ENCODE results near the gene BRAF.
"Not testable (repeated sequence)": the region's sequence is repeated elsewhere in the genome, so short reads cannot be mapped to it uniquely, and the experiment has no call there.

The BRAF gene

DNA sequence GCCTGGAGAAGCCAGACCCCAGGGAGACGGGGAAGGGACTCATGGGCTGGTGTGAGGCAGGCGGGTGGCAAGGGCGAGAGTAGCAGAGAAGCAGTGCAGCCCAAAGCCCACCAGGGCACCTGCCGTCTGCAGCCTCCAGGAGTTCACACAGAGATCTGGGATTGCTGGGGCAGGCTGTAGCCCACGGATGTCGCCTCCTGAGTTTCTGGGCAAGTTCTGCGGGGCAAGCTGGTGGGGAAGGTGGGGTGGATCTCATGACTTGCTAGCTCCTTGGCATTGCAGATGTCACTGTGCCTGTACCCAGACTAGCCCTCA is 246.0 kb downstream of the BRAF start:
- DNase-seq (ENCODE audit: low spot score): no peak

DNA sequence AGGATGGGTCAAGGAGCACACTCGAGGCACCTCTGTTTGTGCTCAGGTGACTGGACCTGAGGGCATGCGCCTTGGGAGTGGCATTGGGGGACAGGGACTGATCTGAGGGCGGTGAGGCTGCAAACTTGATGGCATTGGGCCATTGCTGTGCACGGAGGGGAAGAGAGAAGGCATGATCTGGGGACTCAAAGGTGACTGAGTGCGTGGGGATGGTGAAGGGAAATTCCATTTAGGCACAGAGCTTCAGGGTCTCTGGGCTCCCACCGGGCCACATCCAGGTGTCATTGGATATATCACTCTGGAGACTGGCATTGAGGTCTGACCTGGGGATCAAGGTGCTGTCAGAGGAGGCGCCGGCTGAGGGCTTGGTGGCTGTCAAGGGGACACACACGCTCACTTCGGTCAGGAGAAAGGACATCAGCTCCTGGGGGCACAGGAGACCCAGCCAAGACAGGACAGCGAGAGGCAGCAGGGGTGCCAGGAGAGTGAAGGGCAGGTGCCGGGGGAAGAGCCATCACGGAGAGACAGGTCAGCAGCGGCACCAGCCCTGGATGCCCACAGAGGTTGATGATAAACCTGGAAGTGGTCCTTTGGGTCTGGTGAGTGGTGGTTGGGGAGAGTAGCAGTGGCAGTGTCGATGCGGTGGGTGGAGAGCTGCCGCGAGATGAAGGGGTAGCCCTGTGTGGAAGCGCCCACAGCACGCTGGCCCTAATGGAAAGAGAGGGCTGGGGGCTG is 246.5 kb downstream of the BRAF start:
- DNase-seq (ENCODE audit: low spot score): no peak

DNA sequence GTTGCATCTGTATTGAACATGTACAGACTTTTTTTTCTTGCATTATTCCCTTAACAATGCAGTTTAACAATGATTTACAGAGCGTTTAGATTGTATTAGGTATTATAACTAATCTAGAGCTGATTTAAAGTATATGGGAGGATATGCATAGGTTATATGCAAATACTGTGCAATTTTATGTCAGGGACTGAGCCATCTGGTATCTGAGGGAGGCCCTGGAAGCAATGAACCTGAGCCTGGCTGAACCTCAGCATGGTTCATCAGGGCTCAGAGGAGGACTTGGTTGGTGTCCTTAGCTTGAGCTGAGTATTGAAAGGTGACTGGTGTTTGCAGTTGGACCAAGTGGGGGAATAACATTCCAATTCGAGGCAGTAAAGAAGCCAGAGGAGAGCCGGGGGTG is 247.2 kb downstream of the BRAF start:
- DNase-seq (ENCODE audit: low spot score): no peak

DNA sequence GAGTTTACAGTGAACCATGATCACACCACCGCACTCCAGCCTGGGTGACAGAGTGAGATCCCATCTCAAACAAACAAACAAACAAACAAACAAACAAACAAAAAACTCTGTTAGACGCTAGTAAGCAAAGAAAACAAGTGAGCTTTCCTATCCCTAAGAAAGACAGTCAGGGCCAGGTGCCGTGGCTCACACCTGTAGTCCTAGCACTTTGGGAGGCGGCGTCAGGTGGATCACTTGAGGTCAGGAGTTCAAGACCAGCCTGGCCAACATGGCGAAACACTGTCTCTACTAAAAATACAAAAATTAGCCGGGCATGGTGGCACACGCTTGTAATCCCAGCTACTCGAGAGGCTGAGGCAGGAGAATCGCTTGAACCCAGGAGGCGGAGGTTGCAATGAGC is 247.8 kb downstream of the BRAF start:
- not testable (repeated sequence) for DNase-seq (ENCODE audit: low spot score)

DNA sequence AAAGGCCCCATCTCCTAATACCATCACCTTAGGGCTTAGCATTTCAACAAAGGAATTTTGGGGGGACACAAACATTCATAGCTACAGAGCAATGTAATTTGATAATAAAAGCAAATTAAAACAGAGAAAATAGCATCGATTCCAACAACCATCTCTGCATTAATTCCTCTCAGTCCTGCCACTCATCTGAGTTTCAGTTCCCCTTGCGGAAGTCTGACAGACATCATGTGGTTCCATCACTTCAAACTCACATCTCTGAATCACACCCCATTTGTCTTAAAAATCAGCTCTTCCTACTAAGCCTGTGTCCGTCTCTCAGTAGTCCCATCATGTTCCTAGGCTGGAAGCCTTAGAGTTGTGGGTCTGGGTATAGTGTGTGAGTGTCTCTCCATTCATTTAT is 248.4 kb downstream of the BRAF start:
- no peak for DNase-seq (ENCODE audit: low spot score)

DNA sequence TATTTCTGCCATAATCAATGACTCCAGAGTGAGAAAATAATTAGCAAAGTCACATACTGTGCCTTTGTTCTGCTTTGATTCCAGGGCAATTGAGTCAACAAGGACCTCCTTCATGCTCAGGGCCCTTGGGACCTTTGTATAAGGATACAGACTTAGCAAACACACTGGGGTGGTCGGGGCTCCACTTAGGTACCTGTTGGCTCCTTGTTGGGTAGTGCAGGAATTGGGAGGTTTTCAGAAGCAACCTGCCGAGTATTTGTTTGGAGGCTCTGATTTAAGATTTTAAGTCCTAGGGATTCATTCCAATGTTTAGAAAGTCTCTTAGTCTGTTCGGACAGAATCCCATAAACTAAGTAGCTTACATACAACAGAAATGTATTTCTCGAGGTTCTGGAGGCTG is 249.0 kb downstream of the BRAF start:
- no peak for DNase-seq (ENCODE audit: low spot score)

DNA sequence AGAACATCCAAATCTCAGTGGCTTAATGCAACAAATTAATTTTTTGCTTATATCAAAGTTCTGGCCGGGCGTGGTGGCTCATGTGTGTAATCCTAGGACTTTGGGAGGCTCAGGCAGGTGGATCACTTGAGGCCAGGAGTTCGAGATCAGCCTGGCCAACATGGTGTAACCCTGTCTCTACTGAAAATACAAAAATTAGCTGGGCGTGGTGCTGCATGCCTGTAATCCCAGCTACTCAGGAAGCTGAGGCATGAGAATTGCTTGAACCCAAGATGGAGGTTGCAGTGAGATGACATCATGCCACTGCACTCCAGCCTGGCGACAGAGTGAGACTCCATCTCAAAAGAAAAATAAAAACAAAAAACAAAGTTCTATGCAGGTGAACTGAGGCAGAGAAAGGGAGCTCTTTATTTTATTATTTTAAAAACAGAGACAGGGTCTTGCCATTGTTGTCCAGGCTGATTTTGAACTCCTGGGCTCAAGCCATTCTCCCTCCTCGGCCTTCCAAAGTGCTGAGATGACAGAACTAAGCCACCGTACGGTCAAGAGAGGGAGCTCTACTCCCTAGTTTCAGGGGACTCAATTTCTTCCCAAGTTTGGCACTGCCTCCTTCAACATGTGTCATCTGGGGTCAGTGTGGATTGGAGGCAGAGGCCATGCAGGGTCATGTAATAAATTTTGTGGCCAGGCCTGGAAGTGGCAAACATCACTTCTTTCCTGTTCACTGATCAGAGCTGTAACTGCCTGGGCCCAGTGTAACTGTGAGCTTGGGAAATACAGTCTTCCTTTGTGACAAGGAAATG is 249.6 kb downstream of the BRAF start:
- DNase-seq (ENCODE audit: low spot score): no peak

DNA sequence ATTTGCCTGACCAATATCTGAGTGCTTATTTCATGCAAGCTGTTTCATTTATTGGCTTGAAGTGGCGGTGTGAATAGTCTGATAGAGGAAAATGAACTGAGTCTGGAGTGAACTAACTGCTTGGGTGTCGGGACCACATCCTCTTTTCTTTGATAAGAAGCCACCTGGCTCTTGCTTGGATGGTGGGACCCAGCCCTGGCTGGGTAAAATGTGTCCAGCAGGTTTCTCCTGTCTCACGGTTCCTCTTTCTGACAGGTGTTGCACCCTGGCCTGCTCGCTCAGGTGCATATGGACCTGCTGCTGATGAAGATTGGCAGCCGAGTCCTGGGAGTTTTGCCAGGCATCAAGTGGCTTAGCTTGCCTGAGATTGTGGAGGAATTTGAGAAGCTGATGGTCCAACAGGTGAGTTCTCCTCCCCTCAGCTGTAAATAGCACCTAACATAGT is 250.4 kb downstream of the BRAF start:
- DNase-seq (ENCODE audit: low spot score): no peak

DNA sequence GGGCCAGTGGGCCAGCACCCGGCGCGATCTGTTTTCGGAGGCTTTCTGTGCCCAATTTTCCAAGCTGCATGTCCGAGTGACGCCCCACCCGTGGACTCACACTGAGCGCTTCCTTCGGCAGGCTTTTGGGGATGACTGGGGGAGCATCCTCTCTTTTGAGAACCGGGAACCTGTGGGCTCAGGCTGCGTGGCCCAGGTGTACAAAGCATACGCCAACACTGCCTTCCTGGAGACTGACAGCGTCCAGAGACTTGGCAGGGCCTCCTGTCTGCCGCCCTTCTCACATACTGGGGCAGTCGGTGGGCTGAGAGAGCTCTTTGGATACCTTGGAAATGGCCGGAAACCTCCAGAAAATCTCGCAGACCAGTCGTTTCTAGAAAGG is 251.0 kb downstream of the BRAF start:
- no peak for DNase-seq (ENCODE audit: low spot score)

DNA sequence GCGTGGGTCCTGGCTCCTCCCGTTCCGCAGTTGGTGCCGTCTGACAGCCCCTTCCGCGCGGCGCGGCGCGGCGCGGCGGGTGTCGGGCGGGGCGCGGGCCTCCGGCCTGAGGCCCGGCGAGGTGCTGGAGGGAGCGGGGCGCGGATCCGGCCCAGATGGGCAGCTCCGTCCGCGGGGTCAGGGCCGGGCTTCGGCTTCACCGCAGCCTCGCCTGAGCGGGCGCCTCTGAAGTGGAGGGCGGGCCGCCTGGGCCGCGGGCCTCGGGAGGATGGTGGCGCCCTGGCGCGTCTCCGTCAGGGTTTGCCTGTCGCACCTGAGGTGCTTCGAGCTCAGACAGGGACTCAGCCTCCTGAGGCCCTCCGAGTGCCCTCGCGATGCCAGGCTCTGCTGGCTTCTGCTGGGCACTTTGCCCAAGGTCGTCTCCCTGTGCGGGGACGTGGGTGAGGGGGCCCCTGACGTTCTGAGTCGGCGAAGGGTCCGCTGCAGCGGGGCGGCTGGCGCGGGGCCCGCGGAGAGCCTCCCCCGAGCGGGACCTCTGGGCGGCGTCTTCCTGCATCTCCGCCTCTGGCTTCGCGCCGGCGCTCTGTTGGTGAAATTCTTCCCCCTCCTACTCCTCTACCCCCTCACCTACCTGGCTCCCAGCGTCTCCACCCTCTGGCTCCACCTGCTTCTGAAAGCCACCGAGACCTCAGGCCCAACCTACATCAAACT is 251.5 kb downstream of the BRAF start:
- peak; percentile 55 for DNase-seq (ENCODE audit: low spot score)

DNA sequence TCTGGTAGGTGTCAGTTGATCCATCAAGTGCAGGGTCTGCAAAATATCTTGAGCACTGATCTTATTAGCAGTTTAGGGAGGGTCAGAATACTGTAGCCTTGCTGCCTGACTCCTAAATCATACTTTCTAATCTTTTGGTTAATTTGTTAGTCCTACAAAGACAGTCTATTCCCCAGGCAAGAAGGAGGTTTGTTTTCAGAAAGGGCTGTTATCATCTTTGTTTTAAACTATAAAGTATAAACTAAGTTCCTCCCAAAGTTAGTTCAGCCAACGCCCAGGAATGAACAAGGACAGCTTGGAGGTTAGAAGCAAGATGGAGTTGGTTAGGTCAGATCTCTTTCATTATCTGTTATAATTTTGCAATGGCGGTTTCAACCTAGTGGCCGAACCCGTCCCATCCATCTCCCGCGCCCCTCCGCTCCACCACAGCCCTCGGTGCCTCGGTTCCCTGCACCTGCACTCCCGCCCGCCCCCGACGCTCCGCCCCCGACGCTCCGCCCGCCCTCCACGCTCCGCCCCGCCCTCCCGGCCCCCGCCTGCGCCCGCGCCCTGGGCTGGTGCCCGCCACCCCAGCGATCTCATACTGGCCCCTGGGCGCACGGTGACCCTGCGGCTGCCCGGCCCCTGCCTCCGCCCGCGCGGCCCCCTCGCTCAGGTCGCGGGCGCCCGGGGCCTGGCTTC is 252.2 kb downstream of the BRAF start, which contains the start of gene ADCK2:
Gene ADCK2 (plus strand): TSS at position 564 of the 681 bp plus-strand sequence. CDS start 386 bp downstream, outside the sequence.
- DNase-seq (ENCODE audit: low spot score): peak; percentile 59

DNA sequence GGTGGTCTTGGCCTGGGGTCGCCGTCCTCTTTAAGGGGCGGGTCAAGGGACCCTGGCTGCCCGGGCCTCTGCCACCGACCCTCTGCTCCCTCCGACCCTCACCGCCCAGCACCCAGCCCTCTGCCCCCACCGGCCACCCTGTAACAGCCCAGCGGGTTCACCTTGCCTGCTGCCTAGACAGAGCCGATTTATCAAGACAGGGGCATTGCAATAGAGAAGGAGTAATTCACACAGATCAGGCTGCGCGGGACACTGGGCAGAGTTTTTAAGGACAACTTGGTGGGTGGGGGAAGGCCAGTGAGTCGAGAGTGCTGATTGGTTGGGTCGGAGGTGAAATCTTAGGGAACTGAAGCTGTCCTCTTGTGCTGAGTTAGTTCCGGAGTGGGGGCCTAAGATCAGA is 252.8 kb downstream of the BRAF start:
- DNase-seq (ENCODE audit: low spot score): no peak

DNA sequence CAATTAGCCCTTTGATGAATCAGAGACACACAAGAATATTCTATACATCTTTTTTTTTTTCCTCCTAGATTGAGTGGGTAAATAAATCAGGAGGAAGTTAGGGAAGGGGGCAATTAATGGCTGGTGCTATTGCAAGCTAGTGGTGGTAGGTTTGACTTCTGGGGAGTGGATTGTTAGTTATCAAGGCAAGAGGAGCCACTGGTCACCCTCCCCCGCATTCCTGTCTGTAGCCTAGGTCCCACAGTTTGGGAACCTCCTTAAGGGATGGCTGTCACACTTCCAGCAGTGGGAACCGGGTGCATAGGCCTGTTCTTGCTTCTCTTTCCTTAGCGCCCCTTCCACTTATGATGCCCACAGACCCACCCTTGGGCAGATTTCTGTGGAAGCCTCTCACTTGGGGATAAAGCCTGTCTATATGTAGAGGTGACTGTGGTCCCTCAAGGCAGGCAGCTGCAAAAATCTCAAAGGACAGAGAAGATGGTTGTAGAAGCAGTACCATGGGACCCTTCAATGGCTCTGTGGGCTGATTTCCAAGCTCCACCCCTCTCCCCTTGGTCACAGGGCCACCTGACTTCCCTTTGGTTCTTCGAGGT is 254.3 kb downstream of the BRAF start:
- DNase-seq (ENCODE audit: low spot score): no peak

DNA sequence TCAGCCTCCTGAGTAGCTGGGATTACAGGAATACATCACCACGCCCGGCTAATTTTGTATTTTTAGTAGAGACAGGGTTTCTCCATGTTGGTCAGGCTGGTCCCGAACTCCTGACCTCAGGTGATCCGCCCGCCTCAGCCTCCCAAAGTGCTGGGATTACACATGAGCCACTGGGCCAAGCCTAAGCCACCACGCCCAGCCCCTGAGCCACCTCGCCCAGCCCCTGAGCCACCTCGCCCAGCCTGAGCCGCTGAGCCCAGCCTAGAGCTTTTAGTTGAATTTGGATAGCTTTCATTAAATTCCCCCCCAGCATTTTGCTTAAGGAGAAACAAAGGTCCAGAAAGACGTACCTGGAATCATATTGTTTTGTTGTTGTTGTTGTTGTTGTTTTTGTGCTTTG is 254.9 kb downstream of the BRAF start:
- DNase-seq (ENCODE audit: low spot score): not testable (repeated sequence)

DNA sequence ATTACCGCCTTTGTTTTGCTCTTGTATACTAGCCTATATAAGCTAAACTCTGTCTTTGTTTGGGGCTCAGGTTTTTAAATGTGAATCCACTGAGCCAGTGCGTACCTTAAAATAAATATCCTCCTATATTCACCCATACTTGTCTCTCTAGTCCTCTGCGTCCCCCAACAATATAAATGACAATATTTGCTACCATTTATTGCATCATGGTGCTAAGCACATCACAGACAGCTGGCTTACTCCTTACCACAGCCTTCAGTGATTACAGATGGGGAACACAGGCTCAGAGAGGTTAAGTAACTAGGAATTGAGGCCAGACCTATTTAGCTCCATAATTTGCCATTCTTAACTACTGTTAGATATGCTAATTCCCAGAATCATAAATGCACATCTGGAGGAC is 255.4 kb downstream of the BRAF start:
- no peak for DNase-seq (ENCODE audit: low spot score)
